ENCODE data around the gene CTTNBP2.

DNA sequence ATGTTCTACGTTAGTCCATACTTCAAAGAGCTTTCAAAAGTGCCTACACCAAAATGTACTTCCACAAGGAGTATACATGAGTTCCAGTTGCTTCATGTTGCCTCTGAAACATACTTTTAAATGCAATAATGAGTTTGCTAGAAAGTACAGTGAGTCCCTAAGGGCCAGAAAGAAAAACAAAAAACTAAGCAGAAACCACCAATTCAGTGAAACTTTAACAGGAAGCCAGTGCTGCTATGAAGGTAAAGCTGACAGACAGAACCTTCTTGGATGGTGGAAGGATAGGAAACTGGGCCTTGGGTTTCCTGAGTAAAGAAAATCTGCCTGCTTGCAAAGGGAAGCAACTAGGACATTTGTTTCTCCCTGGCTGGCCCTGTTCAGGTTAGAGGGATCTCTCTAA, 104.2 kb downstream of the CTTNBP2 start:
- TF ChIP-seq, protein P1, sequence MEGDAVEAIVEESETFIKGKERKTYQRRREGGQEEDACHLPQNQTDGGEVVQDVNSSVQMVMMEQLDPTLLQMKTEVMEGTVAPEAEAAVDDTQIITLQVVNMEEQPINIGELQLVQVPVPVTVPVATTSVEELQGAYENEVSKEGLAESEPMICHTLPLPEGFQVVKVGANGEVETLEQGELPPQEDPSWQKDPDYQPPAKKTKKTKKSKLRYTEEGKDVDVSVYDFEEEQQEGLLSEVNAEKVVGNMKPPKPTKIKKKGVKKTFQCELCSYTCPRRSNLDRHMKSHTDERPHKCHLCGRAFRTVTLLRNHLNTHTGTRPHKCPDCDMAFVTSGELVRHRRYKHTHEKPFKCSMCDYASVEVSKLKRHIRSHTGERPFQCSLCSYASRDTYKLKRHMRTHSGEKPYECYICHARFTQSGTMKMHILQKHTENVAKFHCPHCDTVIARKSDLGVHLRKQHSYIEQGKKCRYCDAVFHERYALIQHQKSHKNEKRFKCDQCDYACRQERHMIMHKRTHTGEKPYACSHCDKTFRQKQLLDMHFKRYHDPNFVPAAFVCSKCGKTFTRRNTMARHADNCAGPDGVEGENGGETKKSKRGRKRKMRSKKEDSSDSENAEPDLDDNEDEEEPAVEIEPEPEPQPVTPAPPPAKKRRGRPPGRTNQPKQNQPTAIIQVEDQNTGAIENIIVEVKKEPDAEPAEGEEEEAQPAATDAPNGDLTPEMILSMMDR (IDR thresholded peaks at IDR 0.05; ENCODE audit: low read depth, low read length): no peak
- no peak for TF ChIP-seq EZH2phosphoT487 (IDR thresholded peaks at IDR 0.05; ENCODE audit: low read depth)
